Keratinocyte (primary cell): ENCODE results near the gene TEKT5. TPM values are rescaled to one million over a fixed set of nuclear protein-coding genes. Genes with fewer than 3 reads are reported as not detected.
"Not testable (repeated sequence)": the region's sequence is repeated elsewhere in the genome, so short reads cannot be mapped to it uniquely, and the experiment has no call there.

ENCODE experiments used
- DNase-seq: peaks from one replicate; pipeline ENCODE4 v3.0.0-alpha.2; 2011; ENCODE audit warnings: low read depth, missing footprints, low spot score
- FAIRE-seq: peaks from 2 replicates; lab custom pipeline; 2011; peaks lifted over from hg19 to GRCh38; lab: Jason Lieb, UNC
- H2AFZ ChIP-seq: 2 replicates; pipeline ENCODE4 v1.6.0; 2012; ENCODE audit warnings: low read length, control low read depth, inconsistent platforms; ENCODE audit not compliant: control insufficient read depth
- H3K27ac ChIP-seq: 2 replicates; pipeline ENCODE4 v1.5.1; 2011; ENCODE audit warnings: low read length; ENCODE audit not compliant: control insufficient read depth, insufficient read depth
- H3K27me3 ChIP-seq: 3 replicates; pipeline ENCODE4 v1.6.0; 2011; ENCODE audit warnings: low read length; ENCODE audit not compliant: control insufficient read depth, insufficient read depth; ENCODE audit errors: extremely low read depth
- H3K36me3 ChIP-seq, 2 experiments: 2 replicates in 1 of 2; 3 replicates in 1 of 2; pipeline ENCODE4 v1.5.1; 2011; ENCODE audit warnings: low read length in 2 of 2, mild to moderate bottlenecking in 1 of 2; ENCODE audit not compliant: control insufficient read depth in 2 of 2, insufficient read depth in 2 of 2; ENCODE audit errors: extremely low read depth in 1 of 2
- H3K4me1 ChIP-seq: 3 replicates; pipeline ENCODE4 v1.5.1; 2011; ENCODE audit warnings: low read length; ENCODE audit not compliant: control insufficient read depth, insufficient read depth; ENCODE audit errors: extremely low read depth
- H3K4me2 ChIP-seq: 3 replicates; pipeline ENCODE4 v1.6.0; 2011; ENCODE audit warnings: low read depth, low read length; ENCODE audit not compliant: control insufficient read depth, insufficient read depth; ENCODE audit errors: extremely low read depth
- H3K4me3 ChIP-seq, 3 experiments: fragments of 200-600 bp in 1 of 3; sonication (generic) in 1 of 3; 2 replicates in 2 of 3; 3 replicates in 1 of 3; pipeline ENCODE4 v1.5.1; 2011 to 2016; ENCODE audit warnings: low read length in 3 of 3, mild to moderate bottlenecking in 3 of 3, control low read depth in 2 of 3, inconsistent platforms in 1 of 3, low read depth in 1 of 3, mixed read lengths in 1 of 3, mixed run types in 1 of 3, moderate library complexity in 1 of 3; ENCODE audit not compliant: control insufficient read depth in 2 of 3, insufficient read depth in 2 of 3; ENCODE audit errors: extremely low read depth in 1 of 3
- H3K79me2 ChIP-seq: 2 replicates; pipeline ENCODE4 v1.6.0; 2012; ENCODE audit warnings: low read length; ENCODE audit not compliant: control insufficient read depth, insufficient read depth
- H3K9ac ChIP-seq: 3 replicates; pipeline ENCODE4 v1.6.0; 2011; ENCODE audit warnings: low read length; ENCODE audit not compliant: control insufficient read depth, insufficient read depth; ENCODE audit errors: extremely low read depth
- H3K9me1 ChIP-seq: 3 replicates; pipeline ENCODE4 v1.6.0; 2011; ENCODE audit warnings: low read length; ENCODE audit not compliant: control insufficient read depth, insufficient read depth; ENCODE audit errors: extremely low read depth
- H3K9me3 ChIP-seq: 2 replicates; pipeline ENCODE4 v1.5.1; 2012; ENCODE audit warnings: low read depth, low read length; ENCODE audit not compliant: control insufficient read depth
- H4K20me1 ChIP-seq: 3 replicates; pipeline ENCODE4 v1.6.0; 2011; ENCODE audit warnings: low read length; ENCODE audit not compliant: control insufficient read depth, insufficient read depth; ENCODE audit errors: extremely low read depth
- EZH2 ChIP-seq: IDR thresholded peaks from one replicate; pipeline ENCODE4 v1.6.1; 2012; ENCODE audit warnings: inconsistent platforms, mild to moderate bottlenecking, low read length, moderate library complexity
- dilution Hi-C: fragments of 300-500 bp; cut with MboI; formaldehyde crosslinking; loops from one replicate; pipeline ENCODE4 v1.7.0; 2020; ENCODE audit warnings: low sequenced_read_pairs; ENCODE audit not compliant: extremely low pct_ligation_motif_present
- polyA plus RNA-seq, 5 experiments: library from polyadenylated mRNA; depleted of rRNA in 3 of 5; stranded (reverse) in 3 of 5; stranded (forward) in 1 of 5; unstranded in 1 of 5; fragments of >200 nt; gene quantifications; 1 replicate in 1 of 5; 2 replicates in 3 of 5; 3 replicates in 1 of 5; pipeline versions ENCODE4 v1.2.1 to v1.2.3, GENCODE V29; 2011 to 2012; ENCODE audit warnings: missing spikeins in 2 of 5, low read depth in 1 of 5, low replicate concordance in 1 of 5
- TF ChIP-seq, protein P1 (sequence below), 3 experiments: IDR thresholded peaks in 1 of 3; conservative IDR thresholded peaks in 1 of 3; optimal IDR thresholded peaks in 1 of 3; 2 replicates in 2 of 3; 3 replicates in 1 of 3; pipeline versions ENCODE3 to v1.5.1; 2011; ENCODE audit warnings: low read length in 3 of 3, mild to moderate bottlenecking in 3 of 3, moderate library complexity in 2 of 3, control low read depth in 1 of 3, inconsistent platforms in 1 of 3; ENCODE audit not compliant: insufficient read depth in 2 of 3; ENCODE audit errors: extremely low read depth in 1 of 3

The TEKT5 gene
- polyA plus RNA-seq, 1 donor (not counting 4 experiments of a cell fraction or from before 2014, with no cell fraction given) = not detected

DNA sequence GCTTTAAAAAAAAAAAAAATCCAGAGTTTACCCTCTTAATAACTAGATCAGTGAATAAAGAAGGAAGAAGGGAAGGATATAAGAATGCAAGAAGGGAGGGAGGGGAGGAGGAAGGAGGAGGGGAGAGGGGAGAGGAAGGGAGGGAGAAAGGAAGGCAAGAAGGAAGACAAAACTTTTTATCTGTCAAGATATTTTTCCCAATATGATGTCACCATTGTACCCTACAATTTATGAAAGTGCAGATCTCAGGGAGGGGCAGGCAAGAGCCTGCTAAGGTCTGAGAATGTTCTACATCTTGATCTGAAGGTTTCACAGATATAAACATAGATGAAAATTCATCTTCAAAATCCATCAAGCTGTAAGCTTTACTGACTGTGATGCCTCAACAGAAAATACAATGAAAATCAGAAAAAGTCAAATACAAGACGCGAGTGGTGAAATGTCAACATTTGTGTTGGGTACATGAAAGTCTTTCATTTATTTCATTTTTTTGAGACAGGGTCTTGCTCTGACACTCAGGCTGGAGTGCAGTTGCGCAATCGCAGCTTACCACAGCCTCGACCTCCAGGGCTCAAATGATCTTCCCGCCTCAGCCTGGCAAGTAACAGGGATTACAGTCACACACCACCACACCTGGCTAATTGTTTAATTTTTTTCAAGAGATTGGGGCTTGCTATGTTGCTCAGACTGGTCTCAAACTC lies 57.2 kb downstream of the TEKT5 start:
- H3K4me1 ChIP-seq = no peaks in the 10 kb centered on the region
- H2AFZ ChIP-seq = no peak overlapping the region
- no peak for FAIRE-seq
- H3K9me3 ChIP-seq = no peaks in the 10 kb centered on the region
- DNase-seq = no peak
- no peaks in the 10 kb centered on the region for H4K20me1 ChIP-seq
- no peaks in the 10 kb centered on the region for H3K9me1 ChIP-seq
- H3K27me3 ChIP-seq = no peaks in the 10 kb centered on the region
- H3K27ac ChIP-seq = no peak overlapping the region
- no peaks in the 10 kb centered on the region for H3K79me2 ChIP-seq
- H3K9ac ChIP-seq = no peak overlapping the region
- H3K36me3 ChIP-seq = no peaks in the 10 kb centered on the region
- no peak for TF ChIP-seq EZH2
- TF ChIP-seq, protein P1, sequence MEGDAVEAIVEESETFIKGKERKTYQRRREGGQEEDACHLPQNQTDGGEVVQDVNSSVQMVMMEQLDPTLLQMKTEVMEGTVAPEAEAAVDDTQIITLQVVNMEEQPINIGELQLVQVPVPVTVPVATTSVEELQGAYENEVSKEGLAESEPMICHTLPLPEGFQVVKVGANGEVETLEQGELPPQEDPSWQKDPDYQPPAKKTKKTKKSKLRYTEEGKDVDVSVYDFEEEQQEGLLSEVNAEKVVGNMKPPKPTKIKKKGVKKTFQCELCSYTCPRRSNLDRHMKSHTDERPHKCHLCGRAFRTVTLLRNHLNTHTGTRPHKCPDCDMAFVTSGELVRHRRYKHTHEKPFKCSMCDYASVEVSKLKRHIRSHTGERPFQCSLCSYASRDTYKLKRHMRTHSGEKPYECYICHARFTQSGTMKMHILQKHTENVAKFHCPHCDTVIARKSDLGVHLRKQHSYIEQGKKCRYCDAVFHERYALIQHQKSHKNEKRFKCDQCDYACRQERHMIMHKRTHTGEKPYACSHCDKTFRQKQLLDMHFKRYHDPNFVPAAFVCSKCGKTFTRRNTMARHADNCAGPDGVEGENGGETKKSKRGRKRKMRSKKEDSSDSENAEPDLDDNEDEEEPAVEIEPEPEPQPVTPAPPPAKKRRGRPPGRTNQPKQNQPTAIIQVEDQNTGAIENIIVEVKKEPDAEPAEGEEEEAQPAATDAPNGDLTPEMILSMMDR (optimal IDR thresholded peaks at IDR 0.05 in 1 of 3, IDR thresholded peaks at IDR 0.05 in 1 of 3, conservative IDR thresholded peaks at IDR 0.05 in 1 of 3; ENCODE audit: extremely low read depth in 1 of 3, insufficient read depth in 2 of 3, low read length in 3 of 3) = no peak
- no peak overlapping the region for H3K4me2 ChIP-seq
- H3K4me3 ChIP-seq = no peak overlapping the region
- dilution Hi-C loops = no loop called here

DNA sequence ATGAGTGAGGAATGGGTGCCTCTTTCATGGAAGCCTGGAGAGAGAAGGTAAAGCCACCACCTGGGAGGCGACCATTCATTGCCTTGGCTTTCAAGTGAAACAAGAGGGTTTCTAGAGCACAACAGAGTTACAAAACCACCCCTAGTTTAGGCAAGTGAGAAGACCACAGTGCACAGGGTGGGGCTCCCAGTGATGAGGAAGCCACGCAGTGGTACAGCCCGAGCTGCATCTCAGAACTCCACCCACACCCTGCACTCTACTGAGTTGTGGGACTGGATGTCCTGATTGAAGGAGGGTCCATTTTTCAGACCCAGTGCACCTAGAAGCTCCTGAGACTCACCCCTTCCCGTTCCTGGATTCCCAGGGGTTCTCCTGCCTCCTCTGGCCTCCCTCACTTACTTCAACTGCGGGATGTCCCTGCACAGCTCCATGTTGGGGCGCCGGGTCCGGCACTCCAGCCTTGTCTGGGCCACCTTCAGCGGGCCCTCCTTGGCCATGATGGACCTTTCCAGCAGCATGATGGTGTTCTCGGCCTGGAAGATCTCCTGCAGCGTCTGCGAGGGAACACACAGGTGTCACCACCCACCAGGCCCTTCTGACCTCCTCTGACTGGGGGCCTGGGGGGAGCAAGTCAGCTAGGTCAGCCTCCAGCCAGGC lies 59.2 kb downstream of the TEKT5 start:
- FAIRE-seq (no peak), DNase-seq (no peak)
- Histone ChIP-seq H2AFZ (no peak overlapping the region), H3K4me1 (no peaks in the 10 kb centered on the region), H3K4me3 (no peak overlapping the region), H4K20me1 (no peaks in the 10 kb centered on the region), H3K27me3 (no peaks in the 10 kb centered on the region), H3K4me2 (no peak overlapping the region), H3K9me3 (no peaks in the 10 kb centered on the region), H3K27ac (no peak overlapping the region), H3K9ac (no peak overlapping the region), H3K36me3 (no peaks in the 10 kb centered on the region), H3K79me2 (no peaks in the 10 kb centered on the region), H3K9me1 (no peaks in the 10 kb centered on the region)
- dilution Hi-C loops = no loop called here
- TF ChIP-seq, protein P1 (optimal IDR thresholded peaks at IDR 0.05 in 1 of 3, IDR thresholded peaks at IDR 0.05 in 1 of 3, conservative IDR thresholded peaks at IDR 0.05 in 1 of 3; ENCODE audit: extremely low read depth in 1 of 3, insufficient read depth in 2 of 3, low read length in 3 of 3) = no peak
- TF ChIP-seq EZH2 = no peak

DNA sequence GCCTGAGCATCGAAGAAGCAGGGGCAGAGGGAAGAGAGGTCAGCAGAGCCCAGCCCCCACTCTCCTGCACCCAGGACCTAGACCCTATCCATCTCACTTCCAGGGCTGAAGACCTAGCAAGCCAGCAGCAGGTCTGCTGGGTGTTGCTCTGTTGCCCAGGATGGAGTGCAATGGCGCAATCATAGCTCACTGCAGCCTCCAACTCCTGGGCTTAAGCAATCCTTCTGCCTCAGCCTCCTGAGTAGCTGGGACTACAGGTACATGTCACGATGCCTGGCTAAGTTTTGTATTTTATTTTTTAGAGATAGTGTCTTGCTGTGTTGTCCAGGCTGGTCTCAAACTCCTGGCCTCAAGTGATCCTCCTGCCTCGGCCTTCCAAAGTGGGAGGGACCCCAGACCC lies 61.3 kb downstream of the TEKT5 start:
- H3K36me3 ChIP-seq, H3K27me3 ChIP-seq, H3K9ac ChIP-seq, H3K9me3 ChIP-seq, H3K4me1 ChIP-seq, H3K9me1 ChIP-seq, H4K20me1 ChIP-seq, dilution Hi-C loops, FAIRE-seq, H2AFZ ChIP-seq, H3K4me2 ChIP-seq, H3K4me3 ChIP-seq, DNase-seq, H3K27ac ChIP-seq, H3K79me2 ChIP-seq: not testable (repeated sequence)
